GM21360 (cell line): ENCODE data around the gene BCL2A1.
"Not testable (repeated sequence)": the region's sequence is repeated elsewhere in the genome, so short reads cannot be mapped to it uniquely, and the experiment has no call there.

Experiments used
- ATAC-seq: cut with Tn5 transposase; IDR thresholded peaks from one replicate; pipeline ENCODE4 v1.9.1; 2021; ENCODE audit warnings: mild to moderate bottlenecking, moderate library complexity; ENCODE audit not compliant: unreplicated experiment

Gene BCL2A1

DNA sequence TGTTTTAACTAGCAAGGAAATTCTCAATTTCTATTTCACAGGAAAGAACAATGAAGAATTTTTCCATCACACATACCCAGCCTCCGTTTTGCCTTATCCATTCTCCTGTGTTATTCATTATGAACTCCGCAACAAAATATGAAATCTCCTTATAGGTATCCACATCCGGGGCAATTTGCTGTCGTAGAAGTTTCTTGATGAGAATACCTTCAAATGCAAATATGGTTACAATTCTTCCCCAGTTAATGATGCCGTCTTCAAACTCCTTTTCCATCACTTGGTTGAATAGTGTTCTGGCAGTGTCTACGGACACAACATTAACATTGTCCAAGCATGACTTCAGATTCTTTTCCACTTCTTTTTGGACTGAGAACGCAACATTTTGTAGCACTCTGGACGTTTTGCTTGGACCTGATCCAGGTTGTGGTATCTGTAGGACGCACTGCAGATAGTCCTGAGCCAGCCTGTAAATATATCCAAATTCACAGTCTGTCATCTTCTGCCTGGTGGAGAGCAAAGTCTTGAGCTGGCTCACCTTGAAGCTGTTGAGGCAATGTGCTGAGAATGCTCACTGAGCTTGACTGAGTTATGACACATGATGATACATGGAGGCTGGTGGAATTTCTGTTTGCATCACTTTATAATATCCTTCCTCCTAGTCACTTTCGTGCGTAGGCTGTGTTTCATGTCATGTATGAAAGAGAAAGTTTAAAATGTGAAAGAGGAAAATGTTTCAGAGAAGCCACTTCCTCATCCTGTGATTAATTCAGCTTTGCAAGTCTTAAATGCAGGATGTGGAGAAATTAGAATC, at the start of gene BCL2A1:
Gene BCL2A1, minus strand, starts transcription at position 573 of the 811 bp plus-strand sequence. Its CDS starts 77 bp downstream, at position 496.
- peak; percentile 50 for ATAC-seq

DNA sequence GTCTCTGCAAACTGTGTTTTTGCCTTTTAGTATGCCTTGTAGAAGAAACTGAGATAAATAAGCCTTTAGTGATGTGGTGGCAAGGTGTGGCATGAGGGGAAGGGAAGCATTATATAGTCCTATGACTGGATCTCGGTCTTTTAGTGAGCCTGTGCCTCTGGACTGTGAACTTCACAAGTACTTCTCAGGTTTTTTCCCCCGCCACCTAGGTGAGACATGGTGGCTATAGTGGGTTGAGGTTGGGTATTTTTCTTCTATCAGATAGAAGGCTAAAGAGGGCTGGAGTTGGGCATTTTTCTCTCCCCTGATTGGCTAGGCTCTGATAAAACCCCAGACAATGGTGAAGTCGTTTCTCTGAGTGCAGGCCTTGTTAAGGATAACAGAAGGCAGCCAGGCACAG, 49.7 kb upstream of the BCL2A1 start:
- no peak for ATAC-seq

DNA sequence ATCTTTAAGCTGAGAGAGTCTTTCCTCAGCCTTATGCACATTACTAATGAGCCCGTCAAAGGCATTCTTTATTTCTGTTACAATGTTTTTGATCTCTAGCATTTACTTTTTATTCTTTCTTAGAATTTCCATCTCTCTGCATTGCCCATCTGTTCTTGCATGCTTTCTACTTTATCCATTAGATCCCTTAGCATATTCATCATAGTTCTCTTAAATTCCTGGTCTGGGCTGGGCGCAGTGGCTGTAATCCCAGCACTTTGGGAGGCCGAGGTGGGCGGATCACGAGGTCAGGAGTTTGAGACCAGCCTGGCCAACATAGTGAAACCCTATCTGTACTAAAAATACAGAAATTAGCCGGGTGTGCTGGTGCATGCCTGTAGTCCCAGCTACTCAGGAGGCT, 49.2 kb upstream of the BCL2A1 start:
- ATAC-seq: not testable (repeated sequence)

DNA sequence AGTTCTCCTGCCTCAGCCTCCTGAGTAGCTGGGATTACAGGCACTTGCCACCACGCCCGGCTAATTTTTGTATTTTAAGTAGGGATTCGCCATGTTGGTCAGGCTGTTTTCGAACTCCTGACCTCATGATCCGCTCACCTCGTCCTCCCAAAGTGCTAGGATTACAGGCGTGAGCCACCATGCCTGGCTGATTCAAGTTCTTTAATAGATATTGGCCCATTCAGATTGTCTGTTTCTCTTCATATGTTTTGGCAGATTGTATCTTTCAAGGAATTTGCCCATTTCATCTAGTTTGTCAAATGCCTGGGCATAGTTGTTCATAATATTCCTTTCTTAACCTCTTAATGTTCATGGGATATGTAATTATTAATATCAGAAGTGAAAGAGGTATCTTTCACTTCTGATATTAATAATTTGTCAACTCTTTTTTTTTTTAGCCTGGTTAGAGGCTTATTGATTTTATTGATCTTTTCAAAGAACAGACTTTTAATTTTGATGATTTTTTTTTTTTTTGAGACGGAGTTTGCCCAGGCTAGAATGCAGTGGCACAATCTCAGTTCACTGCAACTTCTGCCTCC, 48.3 kb upstream of the BCL2A1 start:
- no peak for ATAC-seq

DNA sequence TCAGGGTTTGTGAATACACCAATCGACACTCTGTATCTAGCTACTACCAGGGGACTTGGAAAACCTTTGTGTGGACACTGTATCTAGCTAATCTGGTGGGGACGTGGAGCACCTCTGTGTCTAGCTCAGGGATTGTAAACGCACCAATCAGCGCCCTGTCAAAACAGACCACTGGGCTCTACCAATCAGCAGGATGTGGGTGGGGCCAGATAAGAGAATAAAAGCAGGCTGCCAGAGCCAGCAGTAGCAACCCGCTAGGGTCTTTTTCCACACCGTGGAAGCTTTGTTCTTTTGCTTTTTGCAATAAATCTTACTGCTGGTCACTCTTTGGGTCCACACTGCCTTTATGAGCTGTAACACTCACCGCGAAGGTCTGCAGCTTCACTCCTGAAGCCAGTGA, 46.1 kb upstream of the BCL2A1 start:
- ATAC-seq: not testable (repeated sequence)

DNA sequence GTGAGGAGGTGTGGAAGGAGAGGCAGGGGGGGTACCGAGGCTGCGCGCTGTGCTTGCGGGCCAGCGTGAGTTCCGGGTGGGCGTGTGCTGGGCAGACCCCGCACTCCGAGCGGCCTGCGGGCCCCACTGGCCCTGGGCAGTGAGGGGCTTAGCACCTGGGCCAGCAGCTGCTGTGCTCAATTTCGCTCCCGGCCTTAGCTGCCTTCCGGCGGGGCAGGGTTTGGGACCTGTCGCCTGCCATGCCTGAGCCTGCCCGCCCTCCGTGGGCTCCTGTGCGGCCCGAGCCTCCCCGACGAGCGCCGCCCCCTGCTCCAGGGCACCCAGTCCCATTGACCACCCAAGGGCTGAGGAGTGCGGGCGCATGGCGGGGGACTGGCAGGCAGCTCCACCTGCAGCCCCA, 45.5 kb upstream of the BCL2A1 start:
- ATAC-seq: not testable (repeated sequence)

DNA sequence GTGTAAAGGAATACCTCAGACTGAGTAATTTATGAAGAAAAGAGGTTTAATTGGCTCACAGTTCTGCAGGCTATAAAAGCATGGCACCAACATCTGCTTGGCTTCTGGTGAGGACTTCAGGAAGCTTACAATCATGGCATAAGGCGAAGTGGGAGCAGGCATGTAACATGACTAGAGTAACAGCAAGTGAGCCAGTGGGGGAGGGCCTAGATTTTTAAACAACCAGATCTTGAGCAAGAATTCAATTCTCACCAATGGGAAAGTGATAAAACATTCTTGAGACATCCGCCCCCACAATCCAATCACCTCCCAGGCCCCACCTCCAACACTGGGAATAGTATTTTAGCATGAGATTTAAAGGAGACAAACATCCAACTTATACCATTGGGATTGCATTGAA, 44.2 kb upstream of the BCL2A1 start:
- no peak for ATAC-seq

DNA sequence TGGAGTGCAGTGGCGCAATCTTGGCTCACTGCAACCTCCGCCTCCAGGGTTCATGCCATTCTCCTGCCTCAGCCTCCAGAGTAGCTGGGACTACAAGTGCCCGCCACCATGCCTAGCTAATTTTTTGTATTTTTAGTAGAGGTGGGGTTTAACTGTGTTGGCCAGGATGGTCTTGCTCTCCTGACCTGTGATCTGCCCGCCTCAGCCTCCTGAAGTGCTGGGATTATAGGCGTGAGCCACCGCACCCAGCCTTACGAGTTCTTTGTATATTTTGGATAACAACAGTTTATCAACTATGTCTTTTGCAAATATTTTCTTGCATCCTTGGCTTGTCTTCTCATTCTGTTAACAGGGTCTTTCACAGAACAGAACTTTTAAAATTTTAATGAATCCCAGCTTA, 43.2 kb upstream of the BCL2A1 start:
- ATAC-seq: not testable (repeated sequence)

DNA sequence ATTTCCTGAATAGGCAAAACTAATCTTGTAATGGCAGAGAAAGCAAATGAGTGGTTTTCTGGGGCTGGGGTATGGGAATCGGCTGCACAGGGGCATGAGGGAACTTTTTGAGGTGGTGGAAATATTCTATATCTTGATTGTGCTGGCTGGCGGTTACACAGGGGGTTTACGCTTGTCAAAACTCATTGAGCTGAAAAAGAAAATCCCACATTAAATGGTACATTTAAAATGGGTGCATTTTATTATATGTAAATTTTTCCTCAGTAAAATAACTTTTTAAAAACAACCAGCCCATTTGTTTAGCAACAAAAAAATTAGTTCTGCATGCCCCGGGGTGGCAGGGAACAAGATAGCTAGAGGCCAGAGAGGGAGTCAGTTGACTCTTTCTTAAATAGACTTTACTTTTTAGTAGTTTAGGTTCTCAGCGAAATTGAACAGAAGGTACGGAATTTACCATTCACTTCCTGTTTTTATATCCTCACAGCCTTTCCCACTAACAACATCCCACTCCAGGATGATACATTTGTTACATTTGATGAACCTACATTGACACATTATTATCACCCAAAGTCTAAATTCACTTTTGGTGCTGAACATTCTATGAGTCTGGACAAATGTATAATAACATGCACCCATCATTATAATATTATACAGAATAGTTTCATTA, 41.2 kb upstream of the BCL2A1 start:
- ATAC-seq: no peak

DNA sequence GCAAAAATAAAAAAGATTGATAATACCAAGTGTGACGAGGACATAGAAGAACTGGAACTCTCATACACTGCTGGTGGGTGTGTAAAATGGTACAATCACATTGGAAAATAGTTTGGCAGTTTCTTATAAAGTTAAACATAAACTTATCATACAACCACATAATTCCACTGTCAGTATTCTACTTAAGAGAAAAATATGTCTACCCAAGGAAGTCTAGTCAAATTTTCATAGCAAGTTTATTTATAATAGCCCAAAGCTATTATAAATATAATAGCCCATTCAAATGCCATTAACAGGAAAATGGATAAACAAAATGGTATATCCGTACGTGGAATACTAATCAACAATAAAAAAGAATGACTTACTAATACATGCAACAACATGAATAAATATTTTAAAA, 40.6 kb upstream of the BCL2A1 start:
- ATAC-seq: no peak

DNA sequence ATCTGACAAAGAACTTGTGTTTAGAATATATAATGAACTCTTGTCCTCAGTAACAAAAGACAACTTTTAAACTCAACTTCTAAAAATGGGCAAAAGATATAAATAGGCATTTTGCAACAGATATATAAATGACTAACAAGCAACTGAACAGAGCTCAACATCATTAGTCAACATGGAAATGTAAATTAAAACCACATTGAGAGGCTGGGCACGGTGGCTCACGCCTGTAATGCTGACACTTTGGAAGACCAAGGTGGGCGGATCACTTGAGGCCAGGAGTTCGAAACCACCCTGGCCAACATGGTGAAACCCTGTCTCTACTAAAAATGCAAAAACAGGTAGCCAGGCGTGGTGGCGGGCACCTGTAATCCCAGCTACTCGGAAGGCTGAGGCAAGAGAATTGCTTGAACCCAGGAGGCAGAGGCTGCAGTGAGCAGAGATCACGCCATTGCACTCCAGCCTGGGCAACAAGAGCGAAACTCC, 40.1 kb upstream of the BCL2A1 start:
- ATAC-seq: peak; percentile 39

DNA sequence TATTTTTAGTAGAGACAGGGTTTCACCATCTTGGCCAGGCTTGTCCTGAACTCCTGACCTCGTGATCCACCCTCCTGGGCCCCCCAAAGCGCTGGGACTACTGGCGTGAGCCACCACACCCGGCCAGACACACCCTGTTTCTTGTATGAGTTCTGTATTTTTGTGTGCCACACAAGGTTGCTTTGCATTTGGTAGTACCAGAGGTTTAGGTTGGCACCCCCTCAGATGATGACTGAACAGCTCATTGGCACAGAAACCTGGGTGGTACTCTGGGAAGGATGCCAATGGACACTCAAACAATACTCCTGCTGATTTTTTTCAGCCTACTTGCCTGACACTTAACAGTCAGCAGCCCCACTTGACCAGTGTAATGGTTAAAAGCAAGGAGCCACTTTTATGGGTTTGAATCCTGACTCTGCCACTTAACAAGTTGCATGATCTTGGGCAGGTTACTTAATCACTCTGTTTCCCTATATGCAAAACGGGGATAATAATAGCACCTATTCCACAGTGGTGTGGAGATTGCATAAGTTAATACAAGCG, 39.2 kb upstream of the BCL2A1 start:
- ATAC-seq: no peak

DNA sequence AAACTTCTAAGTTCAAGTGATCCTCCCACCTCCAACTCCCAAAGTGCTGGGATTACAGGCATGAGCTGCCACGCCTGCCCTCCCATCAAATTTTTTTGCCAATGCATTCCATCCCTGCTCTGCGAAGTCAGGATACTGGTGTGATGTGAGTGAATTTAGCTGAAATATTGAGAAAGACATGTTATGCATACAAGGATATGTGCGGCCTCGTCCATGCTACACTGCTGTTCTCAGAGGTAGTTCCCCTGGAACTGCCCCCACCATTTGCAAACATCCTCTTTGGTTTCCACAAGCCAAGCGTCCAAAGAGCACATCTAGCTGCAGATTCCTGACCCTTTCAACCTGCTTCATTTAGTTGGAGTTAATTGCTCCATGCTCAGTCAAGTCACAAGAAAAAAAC, 36.5 kb upstream of the BCL2A1 start:
- no peak for ATAC-seq

DNA sequence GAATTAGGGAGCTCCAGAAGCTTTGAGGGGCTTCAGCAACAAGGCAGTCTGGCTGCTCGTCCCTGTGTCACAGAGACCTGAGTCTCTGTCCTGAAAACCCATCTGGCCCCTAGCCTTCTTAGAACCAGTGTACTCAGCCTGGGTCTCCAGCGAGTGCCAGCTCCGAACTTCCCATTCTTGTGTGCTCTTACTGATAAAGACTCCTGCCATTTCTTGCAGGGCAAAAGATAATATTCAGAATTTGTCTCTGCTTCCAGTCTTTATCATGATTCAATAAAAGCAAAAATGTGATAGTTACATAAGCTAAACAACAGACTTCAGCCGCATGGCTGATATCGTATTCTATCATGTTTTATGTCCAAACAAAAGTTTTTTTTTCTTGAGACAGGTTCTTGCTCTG, 36.0 kb upstream of the BCL2A1 start:
- ATAC-seq: no peak

DNA sequence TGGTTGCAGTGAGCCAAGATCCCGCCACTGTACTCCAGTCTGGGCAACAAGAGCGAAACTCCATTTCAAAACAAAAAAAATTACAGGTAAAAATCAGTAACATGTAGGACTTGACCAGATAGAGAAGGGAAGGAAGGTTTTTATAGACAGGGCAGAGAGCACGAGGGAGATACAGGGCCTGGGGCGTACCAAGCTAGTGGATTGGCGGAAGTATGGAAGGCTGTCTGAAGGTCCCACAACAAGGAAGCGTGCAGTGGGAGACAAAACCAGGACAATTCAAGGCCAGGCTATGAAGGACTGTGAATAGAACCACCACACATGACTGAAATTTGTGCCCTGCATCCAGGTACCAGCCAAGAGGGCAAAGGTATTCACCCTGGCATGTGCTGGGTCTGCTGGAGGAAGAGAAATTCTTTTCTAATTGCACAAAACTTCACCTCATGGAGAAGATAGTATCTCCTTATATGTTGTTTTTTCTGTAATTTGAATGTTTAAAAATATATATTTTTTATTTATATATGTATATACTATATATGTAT, 33.0 kb upstream of the BCL2A1 start:
- no peak for ATAC-seq

DNA sequence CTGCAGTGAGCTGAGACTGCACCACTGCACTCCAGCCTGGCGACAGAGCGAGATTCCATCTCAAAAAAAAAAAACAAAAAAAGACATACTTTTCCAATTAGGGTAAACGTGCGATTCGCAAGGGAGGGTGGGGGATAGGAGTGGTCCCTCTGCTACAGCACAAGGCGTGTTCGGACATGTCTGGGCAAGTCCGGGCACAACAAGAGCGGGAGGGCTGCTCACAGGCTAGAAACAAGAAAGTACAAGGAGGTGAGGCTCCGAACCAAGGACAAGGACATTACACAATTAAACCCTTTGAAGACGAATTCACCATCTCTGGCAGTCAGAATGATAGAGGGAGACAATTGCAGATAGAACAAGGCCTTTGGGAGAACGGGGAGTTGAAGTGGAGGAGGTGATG, 32.2 kb upstream of the BCL2A1 start:
- ATAC-seq: no peak

DNA sequence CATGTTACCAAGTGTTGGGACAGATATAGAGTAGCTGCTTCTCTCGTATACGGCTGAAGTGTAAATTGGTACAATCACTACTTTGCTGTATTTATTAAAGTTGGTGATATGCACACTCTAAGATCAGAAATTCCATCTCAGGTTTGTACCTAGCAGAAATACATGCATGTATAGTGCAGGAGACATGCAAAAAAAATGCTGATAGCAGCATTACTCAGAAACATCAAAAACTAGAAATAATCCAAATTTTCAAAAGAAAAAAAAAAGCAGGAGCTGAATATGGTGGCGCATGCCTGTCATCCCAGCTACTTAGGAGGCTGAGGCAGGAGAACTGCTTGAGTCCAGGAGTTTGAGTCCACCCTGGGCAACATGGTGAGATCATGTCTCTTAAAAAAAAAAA, 31.3 kb upstream of the BCL2A1 start:
- no peak for ATAC-seq

DNA sequence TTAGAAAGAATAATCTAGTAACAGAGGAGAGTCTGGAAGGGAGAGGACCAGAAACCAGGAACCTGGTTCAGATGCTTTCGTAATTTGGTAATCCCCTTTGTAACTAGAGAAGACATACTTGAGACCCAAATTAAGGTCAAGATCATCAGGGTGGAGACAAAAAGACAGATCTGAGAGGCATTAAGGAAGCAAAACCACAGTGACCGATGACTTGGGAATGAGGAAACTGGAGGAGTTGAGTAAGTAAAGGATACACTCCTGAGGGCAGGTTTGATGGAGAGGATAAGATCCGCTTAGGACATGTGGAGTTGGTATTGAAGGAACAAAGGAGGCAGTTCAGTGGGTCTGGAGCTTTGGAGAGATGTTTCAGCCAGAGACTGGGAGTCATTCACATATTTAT, 23.6 kb upstream of the BCL2A1 start:
- ATAC-seq: no peak

DNA sequence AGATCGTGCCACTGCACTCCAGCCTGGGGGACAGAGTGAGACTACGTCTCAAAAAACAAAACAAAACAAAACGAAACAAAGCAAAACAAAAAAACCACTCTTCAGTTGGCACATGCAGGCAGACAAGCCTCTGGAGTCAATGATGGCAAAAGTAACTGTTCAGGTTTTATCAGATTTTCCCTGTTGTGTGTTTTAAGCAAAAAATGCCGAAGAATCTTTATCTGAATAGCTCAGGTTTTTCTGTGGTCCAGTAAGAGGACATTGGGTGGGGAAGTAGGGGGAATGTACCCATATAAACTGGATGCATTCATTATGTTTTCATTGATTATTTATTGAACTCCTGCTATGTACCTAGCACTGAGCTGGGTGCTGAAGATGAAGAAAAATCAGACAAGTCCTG, 20.8 kb upstream of the BCL2A1 start:
- ATAC-seq: no peak

DNA sequence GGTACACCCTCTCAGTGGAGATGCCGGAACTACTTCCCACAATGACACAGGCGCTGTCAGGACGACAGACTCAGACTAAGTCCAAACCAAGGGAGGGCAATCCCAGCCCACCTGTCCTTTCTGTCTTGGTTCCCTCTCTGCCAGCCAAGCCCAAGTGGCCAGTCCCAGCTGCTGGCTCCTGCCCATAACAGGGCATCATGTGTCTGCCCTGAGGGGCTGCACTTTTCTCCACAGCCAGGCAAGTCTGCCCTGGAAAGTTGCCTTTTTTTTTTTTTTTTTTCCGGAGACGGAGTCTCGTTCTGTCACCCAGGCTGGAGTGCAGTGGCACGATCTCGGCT, 20.0 kb upstream of the BCL2A1 start:
- no peak for ATAC-seq

DNA sequence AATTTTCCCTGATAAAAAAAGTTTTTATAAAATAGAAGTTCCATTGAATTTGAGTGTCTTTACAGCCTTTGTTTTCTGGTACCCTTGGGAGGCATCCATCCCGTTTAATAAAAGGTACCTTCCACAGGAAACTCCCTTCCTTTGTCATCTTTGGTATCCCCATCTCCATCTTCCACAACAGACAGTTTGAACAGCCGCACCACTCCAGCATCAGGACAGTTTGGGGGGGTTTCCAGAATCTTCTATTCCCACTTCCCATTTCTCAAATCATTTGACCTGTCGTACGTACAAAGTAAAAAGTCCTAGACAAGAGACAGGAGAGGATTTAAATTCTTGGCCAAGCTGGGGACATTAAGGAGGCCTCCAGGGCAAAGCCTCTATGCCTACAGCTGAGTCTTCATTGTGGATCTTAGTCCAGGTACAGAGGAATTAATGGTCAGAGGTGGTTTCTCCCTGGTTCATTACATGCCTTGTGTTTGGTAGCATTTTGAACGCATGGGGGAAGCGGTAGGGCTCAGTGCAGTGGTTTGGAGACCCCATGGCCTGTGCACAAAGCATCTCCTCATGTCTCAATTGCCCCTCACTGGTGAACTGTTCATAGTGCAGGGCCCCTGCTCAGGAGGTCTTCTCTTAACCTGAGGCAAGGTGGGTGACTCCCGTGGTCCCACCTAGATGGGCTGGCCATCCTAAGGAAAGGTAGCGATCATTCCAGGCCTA, 19.4 kb upstream of the BCL2A1 start:
- no peak for ATAC-seq
